T-helper 1 cell treated with Interleukin-12 subunit alpha and Interleukin-12 subunit beta and Interleukin-4 antibody, amounts not matched to agents 30 ng/mL and 1 ng/mL, for 36 hours (primary cell): ENCODE results near the gene CDKN2A. TPM values are rescaled to one million over a fixed set of nuclear protein-coding genes. Genes with fewer than 3 reads are reported as not detected.
"Not testable (repeated sequence)": the region's sequence is repeated elsewhere in the genome, so short reads cannot be mapped to it uniquely, and the experiment has no call there.

Source experiments
- intact Hi-C: fragments of 100-400 bp; cut with micrococcal nuclease; formaldehyde crosslinking; loops from one replicate; pipeline ENCODE4 v1.15.1; 2024
- total RNA-seq: library from RNA; stranded (reverse); gene quantifications from 2 replicates; pipeline ENCODE4 v1.2.3, GENCODE V29; 2022

The CDKN2A gene
- total RNA-seq, 1 donor from 2014 or later, result 22.9 TPM

- intact Hi-C loops, result no loop called here
Observed at GRCh38 chr9:21961569-21961968, 32.6 kb downstream of the CDKN2A start.

- intact Hi-C loops, result not testable (repeated sequence)
Observed at GRCh38 chr9:21959268-21959667, 34.9 kb downstream of the CDKN2A start.

GRCh38 chr9:21958833-21959232, 35.4 kb downstream of the CDKN2A start:
- intact Hi-C loops, result no loop called here

GRCh38 chr9:21945606-21946005, 48.6 kb downstream of the CDKN2A start:
- intact Hi-C loops, result no loop called here

- intact Hi-C loops, result no loop called here
Observed at GRCh38 chr9:21943464-21943863, 50.7 kb downstream of the CDKN2A start.

GRCh38 chr9:21941337-21941995, 52.7 kb downstream of the CDKN2A start:
- intact Hi-C loops, result no loop called here

- intact Hi-C loops, result no loop called here
Observed at GRCh38 chr9:21936161-21936560, 58.0 kb downstream of the CDKN2A start.

GRCh38 chr9:21935631-21936030, 58.6 kb downstream of the CDKN2A start:
- intact Hi-C loops, result no loop called here

- intact Hi-C loops, result no loop called here
Observed at GRCh38 chr9:21933865-21934264, 60.3 kb downstream of the CDKN2A start.

- intact Hi-C loops, result no loop called here
Observed at GRCh38 chr9:21933281-21933680, 60.9 kb downstream of the CDKN2A start.

- intact Hi-C loops, result no loop called here
Observed at GRCh38 chr9:21931428-21931827, 62.8 kb downstream of the CDKN2A start.

- intact Hi-C loops, result no loop called here
Observed at GRCh38 chr9:21927752-21928151, 66.4 kb downstream of the CDKN2A start.

GRCh38 chr9:21923694-21924093, 70.5 kb downstream of the CDKN2A start:
- intact Hi-C loops, result no loop called here

GRCh38 chr9:21919377-21920362, 74.5 kb downstream of the CDKN2A start:
- intact Hi-C loops, result loop anchor here (1.0 kb wide), 5 partner anchors 46 to 161 kb away; partner anchors contain the start of genes CDKN2A and CDKN2B-AS1

Other genes with a start within 250 kb of the CDKN2A start
- 42.3 and 47.4 TPM in 2 replicates for gene MTAP, start 191.8 kb downstream of the CDKN2A start, total RNA-seq
- 4.8 and 6.5 TPM in 2 replicates for gene CDKN2B-AS1, start 399 bp upstream of the CDKN2A start, total RNA-seq
- 9.2 and 9.4 TPM in 2 replicates for gene CDKN2B, start 14.9 kb upstream of the CDKN2A start, total RNA-seq